GM19238 (cell line): Measurements from ENCODE around the gene GATC.
"Not testable (repeated sequence)": the region's sequence is repeated elsewhere in the genome, so short reads cannot be mapped to it uniquely, and the experiment has no call there.

Source experiments
- DNase-seq: peaks from one replicate; pipeline ENCODE4 v3.0.0; 2011; ENCODE audit warnings: low spot score; ENCODE audit not compliant: insufficient read length

Gene GATC

GRCh38 chr12:120469450-120470149 is 23.4 kb downstream of the GATC start, which contains the start of gene SRSF9:
TSS of gene SRSF9 (minus strand) at chr12:120469748. CDS start at chr12:120469609, 139 bp downstream.
- DNase-seq: peak; percentile 99

GRCh38 chr12:120470150-120470784 is 24.0 kb downstream of the GATC start:
- no peak for DNase-seq

GRCh38 chr12:120472521-120472920 is 26.3 kb downstream of the GATC start:
- DNase-seq: no peak

GRCh38 chr12:120473807-120474615 is 27.8 kb downstream of the GATC start:
- DNase-seq: no peak

- DNase-seq: no peak
Observed at GRCh38 chr12:120474616-120474960, 28.3 kb downstream of the GATC start.

- no peak for DNase-seq
Observed at GRCh38 chr12:120475643-120476042, 29.4 kb downstream of the GATC start.

- DNase-seq: no peak
Observed at GRCh38 chr12:120479458-120479857, 33.2 kb downstream of the GATC start.

GRCh38 chr12:120480211-120480610 is 34.0 kb downstream of the GATC start:
- DNase-seq: no peak

- no peak for DNase-seq
Observed at GRCh38 chr12:120481022-120481767, 35.0 kb downstream of the GATC start.

- no peak for DNase-seq
Observed at GRCh38 chr12:120483621-120484020, 37.4 kb downstream of the GATC start.

- DNase-seq: no peak
Observed at GRCh38 chr12:120485961-120486881, 40.0 kb downstream of the GATC start.

- not testable (repeated sequence) for DNase-seq
Observed at GRCh38 chr12:120487552-120487951, 41.3 kb downstream of the GATC start.

- no peak for DNase-seq
Observed at GRCh38 chr12:120488057-120488640, 41.9 kb downstream of the GATC start.

GRCh38 chr12:120489018-120489417 is 42.8 kb downstream of the GATC start:
- no peak for DNase-seq

GRCh38 chr12:120490325-120490724 is 44.1 kb downstream of the GATC start:
- DNase-seq: no peak

GRCh38 chr12:120490833-120491512 is 44.7 kb downstream of the GATC start:
- no peak for DNase-seq

GRCh38 chr12:120495186-120495730 is 49.0 kb downstream of the GATC start:
- DNase-seq: no peak

GRCh38 chr12:120495731-120496412 is 49.6 kb downstream of the GATC start, which contains the start of gene DYNLL1:
TSS of gene DYNLL1 (plus strand) at chr12:120496113. CDS start at chr12:120496422, 309 bp downstream.
- DNase-seq: peak; percentile 90
